Stimulated activated CD8-positive, alpha-beta memory T cell treated with anti-CD3 and anti-CD28 coated beads, Interleukin-2, amount 100 ng/mL, for 48 hours (primary cell): ENCODE results near the gene SIGLEC11.
"Not testable (repeated sequence)": the region's sequence is repeated elsewhere in the genome, so short reads cannot be mapped to it uniquely, and the experiment has no call there.

Source experiments
- DNase-seq, 2 donors: peaks; one replicate each; pipeline ENCODE4 v3.0.0-alpha.2; 2020; ENCODE audit warnings: low read depth in 2 of 2

The SIGLEC11 gene

GRCh38 chr19:49951806-49952478 is 9.0 kb downstream of the SIGLEC11 start:
- no peak for DNase-seq

- DNase-seq, result no peak
These were observed 9.9 kb downstream of the SIGLEC11 start for GRCh38 chr19:49950956-49951526.

- no peak for DNase-seq
These were observed 10.4 kb downstream of the SIGLEC11 start for GRCh38 chr19:49950590-49950948.

GRCh38 chr19:49949742-49950589 is 11.0 kb downstream of the SIGLEC11 start:
- no peak for DNase-seq

GRCh38 chr19:49946415-49946814 is 14.6 kb downstream of the SIGLEC11 start:
- DNase-seq, result no peak

- not testable (repeated sequence) for DNase-seq
These were observed 16.4 kb downstream of the SIGLEC11 start for GRCh38 chr19:49944567-49944966.

- no peak for DNase-seq
These were observed 20.5 kb downstream of the SIGLEC11 start for GRCh38 chr19:49940482-49940791.

- DNase-seq, result no peak
These were observed 21.1 kb downstream of the SIGLEC11 start for GRCh38 chr19:49939721-49940481.

- no peak for DNase-seq
These were observed 22.3 kb downstream of the SIGLEC11 start for GRCh38 chr19:49938662-49939061.

- peak; percentile 72 for DNase-seq
These were observed 23.1 kb downstream of the SIGLEC11 start for GRCh38 chr19:49937750-49938381.

- no peak for DNase-seq
These were observed 24.4 kb downstream of the SIGLEC11 start for GRCh38 chr19:49936549-49936948.

GRCh38 chr19:49933643-49934042 is 27.3 kb downstream of the SIGLEC11 start:
- DNase-seq, result no peak

- DNase-seq, result no peak
These were observed 28.2 kb downstream of the SIGLEC11 start for GRCh38 chr19:49932731-49933131.

- DNase-seq, result no peak
These were observed 28.9 kb downstream of the SIGLEC11 start for GRCh38 chr19:49932041-49932451.

GRCh38 chr19:49931293-49932040 is 29.5 kb downstream of the SIGLEC11 start:
- no peak for DNase-seq

GRCh38 chr19:49930483-49931011 is 30.4 kb downstream of the SIGLEC11 start:
- no peak for DNase-seq

- DNase-seq, result peak; percentile 77 to 88
These were observed 31.1 kb downstream of the SIGLEC11 start for GRCh38 chr19:49929611-49930482.

GRCh38 chr19:49929121-49929610 is 31.8 kb downstream of the SIGLEC11 start, which contains the start of the genes ATF5 and NUP62:
Gene ATF5, plus strand, starts transcription at chr19:49929205. Its CDS starts 1,646 bp downstream, at chr19:49930851.
Gene NUP62, minus strand, starts transcription at chr19:49929504. Its CDS starts 19,697 bp downstream, at chr19:49909807.
- DNase-seq, result peak; percentile 92 to 95

- DNase-seq, result no peak
These were observed 33.3 kb downstream of the SIGLEC11 start for GRCh38 chr19:49927526-49928264.
